Cardiac septum (tissue), 1 donor: ENCODE data around the gene CCL22. TPM values are rescaled to one million over a fixed set of nuclear protein-coding genes. Genes with fewer than 3 reads are reported as not detected.
"Not testable (repeated sequence)": the region's sequence is repeated elsewhere in the genome, so short reads cannot be mapped to it uniquely, and the experiment has no call there.

Experiments used
- DNase-seq: peaks from one replicate; pipeline ENCODE4 v3.0.0-alpha.2; 2020; ENCODE audit warnings: low spot score
- intact Hi-C: fragments of 100-400 bp; cut with DNase I; formaldehyde crosslinking; loops from one replicate; pipeline ENCODE4 v1.14.0; 2022
- total RNA-seq: library from RNA; stranded (reverse); fragmentation: NEBNext Ultra II Directional; extraction: Animal tissue kit (Norgen Biotek cat#: 25700); gene quantifications from one replicate; pipeline ENCODE4 v1.2.1, GENCODE V29; 2021
- donor health status: DM: no; HTN: no; CAD: no.

Gene CCL22
- total RNA-seq, 1 donor from 2014 or later = not detected

DNA sequence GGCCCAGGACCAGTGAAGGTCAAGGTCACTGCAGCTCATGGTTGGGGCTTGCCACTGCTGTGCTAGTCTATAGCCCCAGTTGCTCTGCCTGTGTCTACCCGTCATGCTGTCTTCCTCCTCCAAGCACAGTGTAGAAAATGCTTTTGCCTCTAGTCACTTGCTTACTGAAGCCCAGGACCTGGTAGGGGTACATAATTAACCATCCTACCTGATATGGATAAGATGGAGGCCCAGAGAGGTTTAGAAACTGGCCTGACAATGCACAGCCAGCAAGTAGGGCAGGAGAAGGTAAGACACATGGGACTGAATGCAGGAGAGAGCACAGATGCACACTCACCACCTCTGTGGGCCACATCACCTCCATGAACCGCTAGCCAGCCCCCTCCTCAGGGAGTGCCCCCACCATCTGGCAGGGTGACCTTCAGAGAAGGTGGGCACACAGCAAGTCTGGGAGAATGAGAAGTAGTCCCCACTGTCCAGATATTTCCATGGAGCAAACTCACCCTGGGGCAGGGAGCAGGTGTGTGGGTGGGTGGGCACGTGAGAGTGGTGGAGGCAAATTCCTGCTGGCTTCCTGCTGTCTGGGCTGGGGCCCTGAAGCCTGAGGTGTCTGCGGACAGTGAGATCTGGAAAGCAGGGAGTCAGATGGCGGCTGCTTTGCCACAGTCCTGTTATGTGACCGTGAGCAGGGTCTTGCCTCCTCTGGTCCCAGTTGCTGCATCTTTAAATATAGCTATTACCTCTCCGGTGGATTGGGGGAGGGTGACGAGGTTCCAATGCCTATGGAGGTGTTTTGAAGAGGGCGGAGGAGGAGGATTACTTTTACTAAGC, 14.7 kb downstream of the CCL22 start:
- intact Hi-C loops = loop anchor here (2.0 kb wide), 2 partner anchors 57 to 71 kb away; no protein-coding TSS in a partner anchor
- no peak for DNase-seq

DNA sequence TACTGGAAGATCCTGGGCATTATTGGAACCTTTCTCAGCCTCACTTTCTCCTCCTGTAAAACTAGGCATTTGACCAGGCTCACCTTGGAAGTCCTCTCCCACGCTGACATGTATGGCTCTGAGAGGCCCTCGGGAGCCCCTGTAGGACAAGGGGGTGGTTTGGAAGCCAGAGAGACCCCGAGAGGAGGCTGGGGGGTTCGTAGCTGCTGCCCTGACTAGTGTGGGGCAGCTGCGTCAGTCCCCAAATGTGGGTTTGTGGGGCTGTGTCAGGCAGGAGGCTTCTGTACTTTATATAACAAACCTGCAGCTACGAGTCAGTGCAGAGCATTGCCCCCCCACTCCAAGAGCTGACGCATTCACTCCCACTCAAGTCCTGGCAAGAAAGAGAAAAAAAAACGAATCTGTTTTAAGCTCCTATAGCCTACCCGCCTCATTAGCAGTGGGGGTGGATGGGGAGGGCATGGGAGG, 15.5 kb downstream of the CCL22 start:
- no peak for DNase-seq
- intact Hi-C loops = no loop called here

DNA sequence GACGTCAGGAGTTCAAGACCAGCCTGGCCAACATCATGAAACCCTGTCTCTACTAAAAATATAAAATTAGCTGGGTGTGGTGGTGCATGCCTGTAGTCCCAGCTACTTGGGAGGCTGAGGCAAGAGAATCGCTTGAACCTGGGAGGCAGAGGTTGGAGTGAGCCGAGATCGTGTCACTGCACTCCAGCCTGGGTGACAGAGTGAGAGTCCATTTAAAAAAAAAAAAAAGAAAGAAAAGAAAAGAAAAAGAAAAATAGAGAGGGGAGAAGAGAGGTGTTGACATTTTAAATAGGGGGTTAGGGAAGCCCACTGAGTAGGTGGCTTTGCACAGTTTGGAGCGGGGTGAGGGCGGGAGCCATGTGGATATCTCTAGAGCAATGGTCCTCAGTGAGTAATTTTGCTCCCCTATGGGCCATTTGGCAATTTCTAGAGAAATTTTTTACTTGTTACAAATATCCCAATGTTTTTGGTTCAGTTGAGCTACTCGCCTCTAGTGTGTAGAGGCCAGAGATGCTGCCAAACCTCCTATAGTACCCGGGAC, 16.4 kb downstream of the CCL22 start:
- intact Hi-C loops = loop anchor here (5.0 kb wide), 1 partner anchor 37 kb away; no protein-coding TSS in a partner anchor
- DNase-seq = not testable (repeated sequence)

DNA sequence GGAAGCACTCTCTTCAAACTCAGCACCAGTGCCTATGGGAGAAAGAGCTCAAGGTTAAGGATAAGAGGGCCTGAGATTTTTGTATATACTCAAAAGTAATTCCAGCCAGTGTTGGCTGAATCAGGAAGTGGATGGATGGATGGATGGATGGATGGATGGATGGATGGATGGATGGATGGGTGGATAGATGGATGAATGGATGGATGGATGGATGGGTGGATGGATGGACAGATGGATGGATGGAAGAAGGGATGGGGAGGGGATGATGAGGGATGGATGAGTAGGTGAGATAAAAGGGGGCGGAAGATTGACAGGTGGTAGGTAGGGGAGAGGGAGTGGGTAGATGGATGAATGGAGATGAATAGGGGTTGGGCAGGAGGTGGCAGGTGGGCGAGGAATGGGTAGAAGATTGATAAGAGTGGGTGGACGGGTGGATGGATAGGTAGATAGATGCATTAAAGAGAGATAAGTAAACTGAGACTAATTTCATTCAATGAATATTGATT, 17.8 kb downstream of the CCL22 start:
- intact Hi-C loops = loop anchor here (5.0 kb wide), 1 partner anchor 36 kb away; no protein-coding TSS in a partner anchor

DNA sequence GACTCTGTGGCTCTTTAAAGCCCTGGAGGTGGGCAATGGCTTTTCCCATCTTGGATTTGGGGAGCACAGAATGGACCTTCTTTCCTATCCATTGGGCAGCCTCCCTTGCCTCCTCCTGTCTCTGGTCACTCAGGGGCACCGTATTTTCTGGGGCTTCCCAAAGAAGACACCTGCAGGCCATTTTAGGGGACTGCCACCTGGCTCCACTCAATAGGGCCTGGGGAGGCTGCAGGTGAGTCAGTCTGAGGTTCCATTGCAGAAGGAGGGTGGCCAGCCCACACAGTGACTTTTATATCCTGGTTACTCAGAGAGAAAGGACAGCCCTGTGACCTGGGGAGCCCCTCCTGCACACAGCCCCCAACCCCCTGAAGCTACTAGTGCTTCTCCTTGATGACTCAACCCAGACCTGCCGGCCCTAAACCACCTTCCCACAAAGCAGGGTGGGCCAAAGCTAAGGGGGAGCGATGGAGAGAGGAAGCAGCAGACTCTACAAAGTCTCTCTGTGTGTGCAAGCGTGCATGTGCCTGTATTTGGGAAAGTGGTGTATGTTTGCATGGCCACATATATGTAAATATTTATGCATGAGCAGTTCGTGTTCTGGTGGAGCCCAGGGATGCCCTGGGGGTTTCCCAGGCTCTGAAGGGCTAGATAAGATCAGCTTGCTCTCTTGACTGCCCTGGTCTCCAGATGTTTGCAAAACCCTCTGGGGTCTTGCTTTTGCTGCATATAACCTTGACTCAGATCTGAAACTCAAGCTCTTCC, 18.7 kb downstream of the CCL22 start:
- no peak for DNase-seq
- intact Hi-C loops = loop anchor here (5.0 kb wide), 1 partner anchor 35 kb away; no protein-coding TSS in a partner anchor

More for the DNA sequence above, 17.8 kb downstream of the CCL22 start:
- DNase-seq = no peak

DNA sequence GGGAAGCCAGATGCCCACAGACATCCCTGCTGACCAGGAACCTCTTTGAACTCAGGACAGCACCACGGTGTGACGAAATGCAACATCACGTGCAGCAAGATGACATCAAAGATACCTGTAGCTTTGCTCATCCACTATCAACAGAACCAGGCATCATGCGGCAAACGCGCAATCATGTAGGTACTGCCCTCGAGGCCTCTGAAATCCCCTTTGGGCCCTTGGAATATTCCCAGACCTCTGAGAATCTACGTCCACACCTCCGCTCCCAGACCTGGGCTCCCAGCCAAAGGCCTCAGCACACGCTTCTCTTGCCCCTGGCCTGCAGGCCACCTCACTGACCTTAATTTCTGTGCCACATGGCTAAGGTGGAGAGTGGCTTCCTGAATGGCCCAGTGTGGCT, 21.0 kb downstream of the CCL22 start:
- intact Hi-C loops = loop anchor here (5.0 kb wide), 1 partner anchor 33 kb away; no protein-coding TSS in a partner anchor
- DNase-seq = no peak

DNA sequence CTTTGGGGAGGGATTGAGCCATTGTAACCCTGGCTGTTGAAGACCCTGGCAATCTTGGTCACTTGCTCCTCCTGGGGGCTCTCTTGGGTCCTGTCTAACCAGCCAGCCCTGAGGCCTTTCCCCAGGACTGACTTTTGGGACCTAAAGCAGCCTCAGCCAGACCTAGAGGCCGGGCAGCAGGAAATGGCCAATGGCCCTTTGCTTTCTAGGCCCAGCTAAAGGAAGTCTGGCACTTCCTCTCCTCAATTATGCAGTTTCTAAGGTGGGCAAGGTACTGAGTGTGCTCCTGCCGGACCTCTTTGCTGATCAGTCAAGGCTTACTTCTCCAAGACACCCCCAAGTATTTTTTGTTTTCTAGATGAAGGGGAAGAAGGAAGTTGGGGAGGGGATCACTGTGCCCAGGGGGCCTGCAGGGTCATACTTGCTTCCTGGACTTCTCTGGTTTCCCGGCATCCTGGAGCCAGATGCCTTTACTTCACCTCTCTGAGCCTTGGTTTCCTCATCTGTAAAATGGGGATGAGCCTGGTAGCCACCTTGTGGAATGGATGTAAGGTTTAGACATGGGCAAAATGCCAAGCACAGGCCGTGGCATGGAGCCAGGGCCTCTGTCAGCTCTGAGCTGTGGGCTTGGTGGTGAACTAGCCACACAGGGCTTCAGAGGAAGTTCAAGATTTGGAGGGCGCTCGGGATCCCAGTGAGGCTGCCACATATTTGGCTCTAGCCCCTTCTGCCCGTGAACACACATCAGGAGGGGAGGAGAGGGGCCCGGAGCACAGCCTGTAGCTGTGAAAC, 22.3 kb downstream of the CCL22 start:
- intact Hi-C loops = no loop called here
- DNase-seq = no peak

DNA sequence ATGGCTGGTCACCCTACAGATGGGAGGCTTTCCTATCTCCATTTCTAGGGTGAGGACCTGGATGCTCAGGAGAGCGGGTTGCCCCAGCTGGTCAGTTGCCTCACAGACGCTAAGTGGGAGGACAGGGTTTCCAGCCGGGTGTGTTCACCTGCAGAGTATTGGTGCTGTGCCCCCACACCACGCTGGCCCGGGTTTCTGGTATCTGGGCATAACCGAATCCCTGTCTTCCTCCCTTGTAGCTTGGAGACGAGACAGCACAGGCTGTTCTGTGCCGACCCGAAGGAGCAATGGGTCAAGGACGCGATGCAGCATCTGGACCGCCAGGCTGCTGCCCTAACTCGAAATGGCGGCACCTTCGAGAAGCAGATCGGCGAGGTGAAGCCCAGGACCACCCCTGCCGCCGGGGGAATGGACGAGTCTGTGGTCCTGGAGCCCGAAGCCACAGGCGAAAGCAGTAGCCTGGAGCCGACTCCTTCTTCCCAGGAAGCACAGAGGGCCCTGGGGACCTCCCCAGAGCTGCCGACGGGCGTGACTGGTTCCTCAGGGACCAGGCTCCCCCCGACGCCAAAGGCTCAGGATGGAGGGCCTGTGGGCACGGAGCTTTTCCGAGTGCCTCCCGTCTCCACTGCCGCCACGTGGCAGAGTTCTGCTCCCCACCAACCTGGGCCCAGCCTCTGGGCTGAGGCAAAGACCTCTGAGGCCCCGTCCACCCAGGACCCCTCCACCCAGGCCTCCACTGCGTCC, 23.4 kb downstream of the CCL22 start:
- DNase-seq = no peak
- intact Hi-C loops = no loop called here

DNA sequence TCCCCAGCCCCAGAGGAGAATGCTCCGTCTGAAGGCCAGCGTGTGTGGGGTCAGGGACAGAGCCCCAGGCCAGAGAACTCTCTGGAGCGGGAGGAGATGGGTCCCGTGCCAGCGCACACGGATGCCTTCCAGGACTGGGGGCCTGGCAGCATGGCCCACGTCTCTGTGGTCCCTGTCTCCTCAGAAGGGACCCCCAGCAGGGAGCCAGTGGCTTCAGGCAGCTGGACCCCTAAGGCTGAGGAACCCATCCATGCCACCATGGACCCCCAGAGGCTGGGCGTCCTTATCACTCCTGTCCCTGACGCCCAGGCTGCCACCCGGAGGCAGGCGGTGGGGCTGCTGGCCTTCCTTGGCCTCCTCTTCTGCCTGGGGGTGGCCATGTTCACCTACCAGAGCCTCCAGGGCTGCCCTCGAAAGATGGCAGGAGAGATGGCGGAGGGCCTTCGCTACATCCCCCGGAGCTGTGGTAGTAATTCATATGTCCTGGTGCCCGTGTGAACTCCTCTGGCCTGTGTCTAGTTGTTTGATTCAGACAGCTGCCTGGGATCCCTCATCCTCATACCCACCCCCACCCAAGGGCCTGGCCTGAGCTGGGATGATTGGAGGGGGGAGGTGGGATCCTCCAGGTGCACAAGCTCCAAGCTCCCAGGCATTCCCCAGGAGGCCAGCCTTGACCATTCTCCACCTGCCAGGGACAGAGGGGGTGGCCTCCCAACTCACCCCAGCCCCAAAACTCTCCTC, 24.1 kb downstream of the CCL22 start:
- DNase-seq = no peak
- intact Hi-C loops = no loop called here

DNA sequence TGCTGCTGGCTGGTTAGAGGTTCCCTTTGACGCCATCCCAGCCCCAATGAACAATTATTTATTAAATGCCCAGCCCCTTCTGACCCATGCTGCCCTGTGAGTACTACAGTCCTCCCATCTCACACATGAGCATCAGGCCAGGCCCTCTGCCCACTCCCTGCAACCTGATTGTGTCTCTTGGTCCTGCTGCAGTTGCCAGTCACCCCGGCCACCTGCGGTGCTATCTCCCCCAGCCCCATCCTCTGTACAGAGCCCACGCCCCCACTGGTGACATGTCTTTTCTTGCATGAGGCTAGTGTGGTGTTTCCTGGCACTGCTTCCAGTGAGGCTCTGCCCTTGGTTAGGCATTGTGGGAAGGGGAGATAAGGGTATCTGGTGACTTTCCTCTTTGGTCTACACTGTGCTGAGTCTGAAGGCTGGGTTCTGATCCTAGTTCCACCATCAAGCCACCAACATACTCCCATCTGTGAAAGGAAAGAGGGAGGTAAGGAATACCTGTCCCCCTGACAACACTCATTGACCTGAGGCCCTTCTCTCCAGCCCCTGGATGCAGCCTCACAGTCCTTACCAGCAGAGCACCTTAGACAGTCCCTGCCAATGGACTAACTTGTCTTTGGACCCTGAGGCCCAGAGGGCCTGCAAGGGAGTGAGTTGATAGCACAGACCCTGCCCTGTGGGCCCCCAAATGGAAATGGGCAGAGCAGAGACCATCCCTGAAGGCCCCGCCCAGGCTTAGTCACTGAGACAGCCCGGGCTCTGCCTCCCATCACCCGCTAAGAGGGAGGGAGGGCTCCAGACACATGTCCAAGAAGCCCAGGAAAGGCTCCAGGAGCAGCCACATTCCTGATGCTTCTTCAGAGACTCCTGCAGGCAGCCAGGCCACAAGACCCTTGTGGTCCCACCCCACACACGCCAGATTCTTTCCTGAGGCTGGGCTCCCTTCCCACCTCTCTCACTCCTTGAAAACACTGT, 25.0 kb downstream of the CCL22 start:
- no peak for DNase-seq
- intact Hi-C loops = no loop called here

DNA sequence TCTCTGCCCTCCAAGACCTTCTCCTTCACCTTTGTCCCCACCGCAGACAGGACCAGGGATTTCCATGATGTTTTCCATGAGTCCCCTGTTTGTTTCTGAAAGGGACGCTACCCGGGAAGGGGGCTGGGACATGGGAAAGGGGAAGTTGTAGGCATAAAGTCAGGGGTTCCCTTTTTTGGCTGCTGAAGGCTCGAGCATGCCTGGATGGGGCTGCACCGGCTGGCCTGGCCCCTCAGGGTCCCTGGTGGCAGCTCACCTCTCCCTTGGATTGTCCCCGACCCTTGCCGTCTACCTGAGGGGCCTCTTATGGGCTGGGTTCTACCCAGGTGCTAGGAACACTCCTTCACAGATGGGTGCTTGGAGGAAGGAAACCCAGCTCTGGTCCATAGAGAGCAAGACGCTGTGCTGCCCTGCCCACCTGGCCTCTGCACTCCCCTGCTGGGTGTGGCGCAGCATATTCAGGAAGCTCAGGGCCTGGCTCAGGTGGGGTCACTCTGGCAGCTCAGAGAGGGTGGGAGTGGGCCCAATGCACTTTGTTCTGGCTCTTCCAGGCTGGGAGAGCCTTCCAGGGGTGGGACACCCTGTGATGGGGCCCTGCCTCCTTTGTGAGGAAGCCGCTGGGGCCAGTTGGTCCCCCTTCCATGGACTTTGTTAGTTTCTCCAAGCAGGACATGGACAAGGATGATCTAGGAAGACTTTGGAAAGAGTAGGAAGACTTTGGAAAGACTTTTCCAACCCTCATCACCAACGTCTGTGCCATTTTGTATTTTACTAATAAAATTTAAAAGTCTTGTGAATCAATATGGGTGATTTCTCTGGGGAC, 25.9 kb downstream of the CCL22 start:
- intact Hi-C loops = no loop called here
- no peak for DNase-seq

DNA sequence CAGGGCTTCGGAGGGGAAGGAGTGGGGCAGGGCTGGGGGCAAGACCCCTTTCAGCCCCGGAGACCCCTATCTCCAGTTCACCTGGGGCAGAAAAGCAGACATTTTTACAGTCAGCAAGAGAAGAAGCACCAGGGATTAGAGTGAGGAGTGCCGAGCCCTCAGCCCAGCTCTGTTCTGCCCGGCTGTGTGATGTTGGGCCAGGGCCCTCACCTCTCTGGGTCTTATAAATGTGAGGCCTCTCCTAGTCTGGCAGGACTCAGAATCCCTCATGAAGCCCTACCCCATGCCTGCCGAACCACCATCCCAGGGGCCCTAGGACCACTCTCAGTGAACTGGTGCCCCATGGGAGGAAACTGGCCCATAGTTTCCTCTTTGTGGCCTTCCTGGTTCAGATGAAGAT, 26.5 kb downstream of the CCL22 start:
- no peak for DNase-seq
- intact Hi-C loops = no loop called here

DNA sequence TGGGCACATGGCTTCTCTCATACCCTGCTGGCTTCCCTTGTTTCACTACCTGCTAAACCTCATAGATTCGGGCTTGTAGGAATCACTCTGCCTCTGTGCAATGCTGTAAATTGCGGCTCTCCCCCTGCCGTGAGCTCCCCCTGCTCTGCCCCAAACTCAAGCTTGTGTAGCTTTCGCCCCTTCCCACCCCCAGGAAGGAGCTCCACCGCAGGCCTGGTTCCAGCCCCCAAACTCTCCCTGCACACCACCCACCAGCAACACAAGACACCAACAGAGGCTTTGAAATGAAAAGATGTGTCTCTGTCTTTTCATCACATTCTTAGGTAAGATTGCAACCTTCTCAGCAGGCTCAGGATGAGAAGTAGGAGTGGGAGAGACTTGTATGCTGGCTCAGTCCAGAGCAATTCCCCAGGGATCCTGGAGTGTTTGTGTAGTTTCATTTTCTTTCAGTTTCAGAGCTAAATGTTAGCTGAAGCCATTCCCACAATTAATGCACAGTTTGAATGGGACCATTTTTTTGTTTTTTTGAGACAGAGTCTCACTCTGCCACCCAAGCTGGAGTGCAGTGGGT, 27.9 kb downstream of the CCL22 start:
- intact Hi-C loops = no loop called here
- no peak for DNase-seq

DNA sequence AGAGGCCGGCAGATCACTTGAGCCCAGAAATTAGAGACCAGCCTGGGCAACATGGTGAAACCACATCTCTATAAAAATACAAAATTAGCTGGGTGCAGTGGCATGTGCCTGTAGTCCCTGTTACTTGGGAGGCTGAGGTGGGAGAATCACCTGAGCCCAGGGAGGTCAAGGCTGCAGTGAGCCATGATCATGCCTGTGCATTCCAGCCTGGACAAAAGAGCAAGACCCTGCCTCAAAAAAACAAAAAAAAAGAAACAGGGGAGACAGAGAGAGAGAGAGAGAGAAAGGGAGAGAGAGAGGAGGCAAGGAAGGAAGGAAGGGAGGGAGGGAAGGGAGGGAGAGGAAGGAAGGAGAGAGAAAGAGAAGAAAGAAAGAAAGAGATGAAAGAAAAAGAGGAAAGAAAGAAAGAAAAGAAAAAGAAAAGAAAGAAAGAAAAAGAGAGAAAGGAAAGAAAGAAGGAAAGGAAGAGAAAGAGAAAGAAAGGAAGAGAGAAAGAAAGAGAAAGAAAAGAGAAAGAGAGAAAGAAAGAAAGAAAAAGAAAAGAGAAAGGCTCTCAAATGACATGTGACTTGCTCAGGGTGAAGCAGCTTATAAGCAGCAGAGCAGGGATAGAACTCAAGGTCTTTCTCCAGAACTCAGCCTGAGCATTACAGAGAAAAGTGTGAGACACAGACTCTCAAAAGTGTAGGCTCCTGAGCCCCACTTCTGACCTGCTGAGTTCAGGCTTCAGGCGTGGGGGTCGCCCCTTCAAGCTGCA, 29.2 kb downstream of the CCL22 start:
- intact Hi-C loops = no loop called here

More for the DNA sequence above, 29.2 kb downstream of the CCL22 start:
- no peak for DNase-seq
